HepG2 (cell line): ENCODE measurements around the gene CCDC181.

ENCODE experiments used
- ZNF17 ChIP-seq: sonication (generic); formaldehyde crosslinking; IDR thresholded peaks from 2 replicates; pipeline ENCODE4 v1.5.0; 2020; ENCODE audit warnings: mild to moderate bottlenecking, missing genetic modification reagents
- TF ChIP-seq, protein P1 (sequence below): sonication (generic); formaldehyde crosslinking; IDR thresholded peaks from 2 replicates; pipeline ENCODE4 v1.5.0; 2020; ENCODE audit warnings: mild to moderate bottlenecking, missing genetic modification reagents, moderate library complexity

DNA sequence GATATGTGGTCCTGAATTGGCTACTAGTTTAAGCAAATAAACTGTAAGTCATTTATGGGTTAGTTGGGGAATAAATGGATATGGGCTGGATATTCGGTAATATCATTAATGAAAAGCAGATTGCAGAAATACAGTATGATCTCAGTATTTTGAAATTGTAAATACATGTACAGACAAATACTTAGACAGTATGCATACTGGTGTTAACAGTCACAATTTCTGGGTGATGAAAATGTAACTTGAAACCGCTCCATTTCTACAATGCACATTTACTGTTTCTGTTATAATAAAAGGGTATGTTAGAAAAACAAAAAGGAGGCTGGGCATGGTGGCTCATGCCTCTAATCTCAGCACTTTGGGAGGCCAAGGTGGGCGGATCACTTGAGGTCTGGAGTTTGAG lies 31.3 kb downstream of the CCDC181 start:
- TF ChIP-seq, protein P1, sequence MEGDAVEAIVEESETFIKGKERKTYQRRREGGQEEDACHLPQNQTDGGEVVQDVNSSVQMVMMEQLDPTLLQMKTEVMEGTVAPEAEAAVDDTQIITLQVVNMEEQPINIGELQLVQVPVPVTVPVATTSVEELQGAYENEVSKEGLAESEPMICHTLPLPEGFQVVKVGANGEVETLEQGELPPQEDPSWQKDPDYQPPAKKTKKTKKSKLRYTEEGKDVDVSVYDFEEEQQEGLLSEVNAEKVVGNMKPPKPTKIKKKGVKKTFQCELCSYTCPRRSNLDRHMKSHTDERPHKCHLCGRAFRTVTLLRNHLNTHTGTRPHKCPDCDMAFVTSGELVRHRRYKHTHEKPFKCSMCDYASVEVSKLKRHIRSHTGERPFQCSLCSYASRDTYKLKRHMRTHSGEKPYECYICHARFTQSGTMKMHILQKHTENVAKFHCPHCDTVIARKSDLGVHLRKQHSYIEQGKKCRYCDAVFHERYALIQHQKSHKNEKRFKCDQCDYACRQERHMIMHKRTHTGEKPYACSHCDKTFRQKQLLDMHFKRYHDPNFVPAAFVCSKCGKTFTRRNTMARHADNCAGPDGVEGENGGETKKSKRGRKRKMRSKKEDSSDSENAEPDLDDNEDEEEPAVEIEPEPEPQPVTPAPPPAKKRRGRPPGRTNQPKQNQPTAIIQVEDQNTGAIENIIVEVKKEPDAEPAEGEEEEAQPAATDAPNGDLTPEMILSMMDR (CRISPR knock-in tag) = no peak
- no peak for TF ChIP-seq ZNF17 (CRISPR knock-in tag)
